HCT116 (cell line): ENCODE results near the gene HIVEP3. TPM values are rescaled to one million over a fixed set of nuclear protein-coding genes. Genes with fewer than 3 reads are reported as not detected.

Source experiments
- ATAC-seq: fragments of 200-7000 bp; cut with Tn5 transposase; 2 replicates; pipeline ENCODE4 v1.9.1; 2020; ENCODE audit warnings: mild to moderate bottlenecking, moderate library complexity
- BruUV-seq: library from RNA; stranded (reverse); fragments of 400-500 nt; replicated peaks from 2 replicates; lab custom pipeline; 2021; lab: Mats Ljungman, UMichigan
- CTCF ChIA-PET: fragments of 300-600 bp; sonication (Branson Sonifier 250); formaldehyde crosslinking; loops from one replicate; lab custom pipeline; 2021; ENCODE audit warnings: antibody characterized with exemption; lab: Charles Lee
- POLR2A ChIA-PET: fragments of 300-600, 350-600 bp; sonication (Branson Sonifier 250); formaldehyde crosslinking; loops from one replicate; lab custom pipeline; 2021; ENCODE audit warnings: antibody characterized with exemption; lab: Charles Lee
- RAD21 ChIA-PET, 2 experiments: fragments of 300-600 bp; sonication (Branson Sonifier 250); formaldehyde crosslinking; loops; one replicate each; lab custom pipeline; 2023; ENCODE audit warnings: low total read pairs in 2 of 2; ENCODE audit not compliant: uncharacterized antibody in 2 of 2, unreplicated experiment in 2 of 2, low non-redundant PET in 1 of 2; lab: Charles Lee
- DNase-seq: peaks from one replicate; pipeline ENCODE4 v3.0.0-alpha.2; 2010; ENCODE audit warnings: low read depth, low spot score
- H2AFZ ChIP-seq: fragments of 200-600 bp; shearing (Covaris generic), sonication (generic); 2 replicates; pipeline ENCODE4 v1.6.1; 2017; ENCODE audit warnings: low read depth, mixed run types, mixed read lengths, antibody characterized with exemption, low read length; ENCODE audit not compliant: poor library complexity, severe bottlenecking
- H3K27ac ChIP-seq: 2 replicates; pipeline ENCODE4 v1.5.1; 2012; ENCODE audit warnings: low read depth, low read length
- H3K27me3 ChIP-seq: fragments of 200-600 bp; sonication (generic); 2 replicates; pipeline ENCODE4 v1.6.1; 2016; ENCODE audit warnings: mixed run types, low read length, mixed read lengths; ENCODE audit not compliant: insufficient read depth
- H3K36me3 ChIP-seq, 2 experiments: fragments of 200-500 bp in 1 of 2; fragments of 200-600 bp in 1 of 2; sonication (Bioruptor generic) in 1 of 2; sonication (generic) in 1 of 2; 2 replicates each; pipeline versions ENCODE4 v1.5.1 to v1.6.1; 2014 to 2016; ENCODE audit warnings: low read length in 2 of 2, inconsistent platforms in 1 of 2, mixed read lengths in 1 of 2, mixed run types in 1 of 2; ENCODE audit not compliant: insufficient read depth in 2 of 2, control insufficient read depth in 1 of 2
- H3K4me1 ChIP-seq, 2 experiments: fragments of 200-600 bp in 1 of 2; sonication (generic) in 1 of 2; 2 replicates each; pipeline versions ENCODE4 v1.5.1 to v1.6.1; 2012 to 2017; ENCODE audit warnings: low read length in 2 of 2, inconsistent platforms in 1 of 2, mild to moderate bottlenecking in 1 of 2, mixed read lengths in 1 of 2, mixed run types in 1 of 2, moderate library complexity in 1 of 2; ENCODE audit not compliant: insufficient read depth in 2 of 2, control insufficient read depth in 1 of 2
- H3K4me2 ChIP-seq: fragments of 200-600 bp; sonication (generic); 2 replicates; pipeline ENCODE4 v1.6.1; 2017; ENCODE audit warnings: mixed run types, low read length, mixed read lengths
- H3K4me3 ChIP-seq, 2 experiments: fragments of 200-600 bp in 1 of 2; sonication (generic) in 1 of 2; replicated peaks in 1 of 2; 2 replicates each; pipeline ENCODE4 v1.5.1; 2011 to 2016; ENCODE audit warnings: low read length in 2 of 2, control low read depth in 1 of 2, low read depth in 1 of 2, mild to moderate bottlenecking in 1 of 2, mixed read lengths in 1 of 2, mixed run types in 1 of 2
- H3K79me2 ChIP-seq: fragments of 200-600 bp; sonication (generic); 2 replicates; pipeline ENCODE4 v1.6.1; 2017; ENCODE audit warnings: mild to moderate bottlenecking, mixed run types, low read length, moderate library complexity, mixed read lengths; ENCODE audit not compliant: insufficient read depth
- H3K9ac ChIP-seq: fragments of 200-600 bp; sonication (generic); 2 replicates; pipeline ENCODE4 v1.6.1; 2016; ENCODE audit warnings: low read length, mixed read lengths
- H3K9me2 ChIP-seq: fragments of 200-600 bp; sonication (generic), shearing (Covaris generic); 2 replicates; pipeline ENCODE4 v1.6.1; 2017; ENCODE audit warnings: mixed run types, mild to moderate bottlenecking, moderate library complexity; ENCODE audit not compliant: insufficient read depth
- H3K9me3 ChIP-seq, 2 experiments: fragments of 200-500 bp in 1 of 2; fragments of 200-600 bp in 1 of 2; sonication (Bioruptor generic) in 1 of 2; sonication (generic) in 1 of 2; 2 replicates each; pipeline ENCODE4 v1.6.1; 2014 to 2017; ENCODE audit warnings: low read length in 2 of 2, mixed read lengths in 2 of 2, inconsistent platforms in 1 of 2, low read depth in 1 of 2, mild to moderate bottlenecking in 1 of 2, mixed run types in 1 of 2, moderate library complexity in 1 of 2; ENCODE audit not compliant: control insufficient read depth in 1 of 2, insufficient read depth in 1 of 2
- H4K20me1 ChIP-seq: fragments of 200-600 bp; sonication (generic), shearing (Covaris generic); 2 replicates; pipeline ENCODE4 v1.6.1; 2017; ENCODE audit warnings: mixed run types, mild to moderate bottlenecking, moderate library complexity; ENCODE audit not compliant: insufficient read depth
- ATF3 ChIP-seq: IDR thresholded peaks from 2 replicates; pipeline ENCODE4 v1.6.1; 2012
- EGR1 ChIP-seq: IDR thresholded peaks from 2 replicates; pipeline ENCODE4 v1.6.1; 2012; ENCODE audit warnings: low read depth
- ELF1 ChIP-seq: IDR thresholded peaks from 2 replicates; pipeline ENCODE4 v1.6.1; 2012; ENCODE audit warnings: low read depth, borderline replicate concordance
- EZH2 ChIP-seq: fragments of 200-600 bp; sonication (generic); IDR thresholded peaks from 2 replicates; pipeline ENCODE4 v1.6.1; 2017; ENCODE audit warnings: antibody characterized with exemption, mixed run types
- EZH2phosphoT487 ChIP-seq: fragments of 200-600 bp; IDR thresholded peaks from 2 replicates; pipeline ENCODE4 v1.6.1; 2018; ENCODE audit warnings: antibody characterized with exemption, borderline replicate concordance
- FOSL1 ChIP-seq: IDR thresholded peaks from 2 replicates; pipeline ENCODE4 v1.6.1; 2012; ENCODE audit warnings: low read depth
- MAX ChIP-seq: IDR thresholded peaks from 2 replicates; pipeline ENCODE4 v1.6.1; 2012
- POLR2A ChIP-seq: IDR thresholded peaks from 2 replicates; pipeline ENCODE4 v1.7.0; 2011; ENCODE audit warnings: borderline replicate concordance; ENCODE audit not compliant: insufficient read depth, insufficient read length; ENCODE audit errors: extremely low read depth
- REST ChIP-seq: IDR thresholded peaks from 2 replicates; pipeline ENCODE4 v1.6.1; 2012; ENCODE audit warnings: low read depth
- SP1 ChIP-seq: IDR thresholded peaks from 2 replicates; pipeline ENCODE4 v1.6.1; 2012; ENCODE audit warnings: low read depth
- YY1 ChIP-seq: IDR thresholded peaks from 2 replicates; pipeline ENCODE4 v1.6.1; 2011; ENCODE audit warnings: low read length, low read depth, moderate library complexity, mild to moderate bottlenecking; ENCODE audit not compliant: insufficient replicate concordance; ENCODE audit errors: extremely low read depth
- ZFX ChIP-seq: fragments of 450-650 bp; IDR thresholded peaks from 2 replicates; pipeline ENCODE4 v1.6.1; 2017
- ZNF274 ChIP-seq: fragments of 200-500 bp; sonication (Bioruptor generic); IDR thresholded peaks from 2 replicates; pipeline ENCODE4 v1.6.1; 2014; ENCODE audit warnings: mild to moderate bottlenecking, low read depth, low read length, inconsistent platforms
- intact Hi-C: fragments of 100-400 bp; cut with micrococcal nuclease; formaldehyde crosslinking; loops from 2 replicates; pipeline ENCODE4 v1.10.0; 2022
- total RNA-seq: library from RNA; stranded (reverse); gene quantifications from one replicate; pipeline ENCODE4 v1.2.1, GENCODE V29; 2021; ENCODE audit not compliant: unreplicated experiment

HIVEP3 gene
- total RNA-seq, 1 experiment from 2014 or later: 7.1 TPM

- Histone ChIP-seq H3K27me3 (no peaks in the 10 kb centered on the region), H3K9me2 (no peaks in the 10 kb centered on the region), H3K79me2 (no peaks in the 10 kb centered on the region), H3K4me3 (no peak overlapping the region), H3K4me1 (peaks cover 4 to 22% of the 10 kb centered on the region in 2 experiments; a peak in 3 of 4 replicates), H3K36me3 (no peaks in the 10 kb centered on the region), H3K9me3 (no peaks in the 10 kb centered on the region), H4K20me1 (no peaks in the 10 kb centered on the region), H3K9ac (no peak overlapping the region), H3K4me2 (no peak overlapping the region), H3K27ac (no peak overlapping the region), H2AFZ (no peak overlapping the region)
- TF ChIP-seq ZNF274: no peak
- TF ChIP-seq YY1: no peak
- no peak for TF ChIP-seq MAX
- no peak for TF ChIP-seq EZH2phosphoT487
- no peak for TF ChIP-seq FOSL1
- TF ChIP-seq ATF3: no peak
- peak; percentile 58 for ATAC-seq
- intact Hi-C loops: no loop called here
- no peak for DNase-seq
- POLR2A ChIA-PET: no interaction called here
- no TSS peak for BruUV-seq
- CTCF ChIA-PET: no interaction called here
- RAD21 ChIA-PET: no interaction called here
These were observed 202.3 kb downstream of the HIVEP3 start for GRCh38 chr1:41716188-41717130.

GRCh38 chr1:41715441-41716095 lies 203.2 kb downstream of the HIVEP3 start:
- POLR2A ChIA-PET: no interaction called here
- Histone ChIP-seq H3K27me3 (no peaks in the 10 kb centered on the region), H4K20me1 (no peaks in the 10 kb centered on the region), H3K36me3 (no peaks in the 10 kb centered on the region), H3K4me2 (no peak overlapping the region), H3K9me3 (no peaks in the 10 kb centered on the region), H2AFZ (no peak overlapping the region), H3K9me2 (no peaks in the 10 kb centered on the region), H3K79me2 (no peaks in the 10 kb centered on the region), H3K4me1 (peaks cover 4 to 22% of the 10 kb centered on the region in 2 experiments; a peak in 3 of 4 replicates), H3K9ac (no peak overlapping the region), H3K27ac (no peak overlapping the region), H3K4me3 (no peak overlapping the region)
- BruUV-seq: no TSS peak
- RAD21 ChIA-PET: no interaction called here
- intact Hi-C loops: no loop called here
- DNase-seq (no peak), ATAC-seq (no peak)
- CTCF ChIA-PET: no interaction called here
- TF ChIP-seq ZFX (no peak), REST (no peak), EGR1 (no peak), ELF1 (no peak), EZH2 (no peak), EZH2phosphoT487 (no peak), POLR2A (no peak), SP1 (no peak)
